ENCODE results near the gene KRTAP10-10. TPM values are rescaled to one million over a fixed set of nuclear protein-coding genes. Genes with fewer than 3 reads are reported as not detected.

Gene KRTAP10-10
- total and polyA plus RNA-seq, 4 donors: not detected

DNA sequence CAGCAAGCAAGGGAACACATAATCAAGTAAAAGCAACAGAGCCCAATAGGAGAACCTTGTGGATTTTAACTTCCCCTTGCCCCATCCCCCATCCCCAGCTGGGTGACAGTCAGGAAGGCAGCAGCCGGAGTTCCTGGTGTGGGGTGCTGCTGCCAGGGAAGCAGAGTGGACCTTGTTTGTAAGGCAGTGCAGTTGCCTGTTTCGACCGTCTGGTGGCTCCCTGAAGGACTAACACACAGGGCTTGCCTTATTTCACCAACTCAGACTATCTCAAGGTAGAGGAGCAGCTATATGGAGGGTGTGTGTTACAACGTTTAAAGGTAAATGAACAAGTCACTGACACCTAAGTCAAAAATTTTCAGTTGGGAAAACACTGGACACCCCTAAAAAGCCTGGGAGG is 18.7 kb upstream of the KRTAP10-10 start:
- WGBS: 30% methylated on average over 4 of the region's 4 CpGs
- Histone ChIP-seq H3K9me3 (ENCODE audit: control insufficient read depth in 4 of 4, low read length in 3 of 4) (peaks cover 0 to 5% (median 0%) of the 10 kb centered on the region in 4 donors), H3K9ac (ENCODE audit: low read depth in 1 of 2, low read length in 2 of 2) (no peak overlapping the region), H3K27me3 (ENCODE audit: control insufficient read depth in 4 of 4, insufficient read depth in 4 of 4, low read length in 3 of 4) (no peaks in the 10 kb centered on the region), H3K4me1 (ENCODE audit: control insufficient read depth in 4 of 4, insufficient read depth in 4 of 4, low read length in 3 of 4) (no peaks in the 10 kb centered on the region), H3K27ac (ENCODE audit: low read depth in 1 of 2, low read length in 2 of 2) (peak overlapping the region in 1 of 2 donors; percentile 38), H3K36me3 (ENCODE audit: control insufficient read depth in 4 of 4, insufficient read depth in 3 of 4, low read depth in 1 of 4, low read length in 3 of 4) (no peaks in the 10 kb centered on the region), H3K4me3 (ENCODE audit: low read depth in 1 of 3, low read length in 3 of 3) (no peak overlapping the region)
- no peak for DNase-seq (ENCODE audit: low spot score)
- TF ChIP-seq, protein P1, sequence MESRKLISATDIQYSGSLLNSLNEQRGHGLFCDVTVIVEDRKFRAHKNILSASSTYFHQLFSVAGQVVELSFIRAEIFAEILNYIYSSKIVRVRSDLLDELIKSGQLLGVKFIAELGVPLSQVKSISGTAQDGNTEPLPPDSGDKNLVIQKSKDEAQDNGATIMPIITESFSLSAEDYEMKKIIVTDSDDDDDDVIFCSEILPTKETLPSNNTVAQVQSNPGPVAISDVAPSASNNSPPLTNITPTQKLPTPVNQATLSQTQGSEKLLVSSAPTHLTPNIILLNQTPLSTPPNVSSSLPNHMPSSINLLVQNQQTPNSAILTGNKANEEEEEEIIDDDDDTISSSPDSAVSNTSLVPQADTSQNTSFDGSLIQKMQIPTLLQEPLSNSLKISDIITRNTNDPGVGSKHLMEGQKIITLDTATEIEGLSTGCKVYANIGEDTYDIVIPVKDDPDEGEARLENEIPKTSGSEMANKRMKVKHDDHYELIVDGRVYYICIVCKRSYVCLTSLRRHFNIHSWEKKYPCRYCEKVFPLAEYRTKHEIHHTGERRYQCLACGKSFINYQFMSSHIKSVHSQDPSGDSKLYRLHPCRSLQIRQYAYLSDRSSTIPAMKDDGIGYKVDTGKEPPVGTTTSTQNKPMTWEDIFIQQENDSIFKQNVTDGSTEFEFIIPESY (IDR thresholded peaks at IDR 0.05): no peak
- TF ChIP-seq, protein P2, sequence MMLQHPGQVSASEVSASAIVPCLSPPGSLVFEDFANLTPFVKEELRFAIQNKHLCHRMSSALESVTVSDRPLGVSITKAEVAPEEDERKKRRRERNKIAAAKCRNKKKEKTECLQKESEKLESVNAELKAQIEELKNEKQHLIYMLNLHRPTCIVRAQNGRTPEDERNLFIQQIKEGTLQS (IDR thresholded peaks at IDR 0.05): no peak
- TF ChIP-seq, protein P3, sequence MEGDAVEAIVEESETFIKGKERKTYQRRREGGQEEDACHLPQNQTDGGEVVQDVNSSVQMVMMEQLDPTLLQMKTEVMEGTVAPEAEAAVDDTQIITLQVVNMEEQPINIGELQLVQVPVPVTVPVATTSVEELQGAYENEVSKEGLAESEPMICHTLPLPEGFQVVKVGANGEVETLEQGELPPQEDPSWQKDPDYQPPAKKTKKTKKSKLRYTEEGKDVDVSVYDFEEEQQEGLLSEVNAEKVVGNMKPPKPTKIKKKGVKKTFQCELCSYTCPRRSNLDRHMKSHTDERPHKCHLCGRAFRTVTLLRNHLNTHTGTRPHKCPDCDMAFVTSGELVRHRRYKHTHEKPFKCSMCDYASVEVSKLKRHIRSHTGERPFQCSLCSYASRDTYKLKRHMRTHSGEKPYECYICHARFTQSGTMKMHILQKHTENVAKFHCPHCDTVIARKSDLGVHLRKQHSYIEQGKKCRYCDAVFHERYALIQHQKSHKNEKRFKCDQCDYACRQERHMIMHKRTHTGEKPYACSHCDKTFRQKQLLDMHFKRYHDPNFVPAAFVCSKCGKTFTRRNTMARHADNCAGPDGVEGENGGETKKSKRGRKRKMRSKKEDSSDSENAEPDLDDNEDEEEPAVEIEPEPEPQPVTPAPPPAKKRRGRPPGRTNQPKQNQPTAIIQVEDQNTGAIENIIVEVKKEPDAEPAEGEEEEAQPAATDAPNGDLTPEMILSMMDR (IDR thresholded peaks at IDR 0.05; ENCODE audit: low read depth, low read length, missing input control): peak; percentile 15

DNA sequence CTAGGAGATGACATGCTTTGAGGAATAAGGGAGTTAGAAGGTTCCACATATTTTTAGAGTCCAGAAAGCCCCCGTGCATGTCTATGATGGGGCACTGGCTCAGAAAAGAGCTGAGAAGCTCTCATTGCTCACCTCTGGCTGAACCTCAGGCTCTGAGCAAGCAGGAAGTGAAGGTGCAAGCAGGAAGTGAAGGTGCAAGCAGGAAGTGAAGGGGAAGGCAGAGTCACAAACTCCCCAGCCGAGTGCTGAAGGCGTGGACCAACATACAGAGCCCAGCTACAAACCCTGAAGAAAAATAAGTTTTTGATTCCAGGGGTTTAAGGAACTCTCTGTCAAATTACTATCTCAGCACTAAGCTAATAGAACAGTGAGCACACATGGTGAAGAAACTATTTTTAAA is 18.2 kb upstream of the KRTAP10-10 start:
- peaks cover 0 to 5% (median 0%) of the 10 kb centered on the region in 4 donors for H3K9me3 ChIP-seq (ENCODE audit: control insufficient read depth in 4 of 4, low read length in 3 of 4)
- no peak overlapping the region for H3K4me3 ChIP-seq (ENCODE audit: low read depth in 1 of 3, low read length in 3 of 3)
- no peak for DNase-seq (ENCODE audit: low spot score)
- H3K27ac ChIP-seq (ENCODE audit: low read depth in 1 of 2, low read length in 2 of 2): peak overlapping the region; percentile 7 to 26
- H3K9ac ChIP-seq (ENCODE audit: low read depth in 1 of 2, low read length in 2 of 2): no peak overlapping the region
- H3K27me3 ChIP-seq (ENCODE audit: control insufficient read depth in 4 of 4, insufficient read depth in 4 of 4, low read length in 3 of 4): no peaks in the 10 kb centered on the region
- WGBS: 69% methylated on average over 3 of the region's 3 CpGs
- no peaks in the 10 kb centered on the region for H3K4me1 ChIP-seq (ENCODE audit: control insufficient read depth in 4 of 4, insufficient read depth in 4 of 4, low read length in 3 of 4)
- TF ChIP-seq HNF4G (IDR thresholded peaks at IDR 0.05) (no peak), FOXA1 (IDR thresholded peaks at IDR 0.05) (no peak), SP1 (IDR thresholded peaks at IDR 0.05) (no peak), FOXA2 (IDR thresholded peaks at IDR 0.05) (no peak), YY1 (IDR thresholded peaks at IDR 0.05) (no peak)
- TF ChIP-seq, protein P2 (IDR thresholded peaks at IDR 0.05): no peak
- TF ChIP-seq, protein P4, sequence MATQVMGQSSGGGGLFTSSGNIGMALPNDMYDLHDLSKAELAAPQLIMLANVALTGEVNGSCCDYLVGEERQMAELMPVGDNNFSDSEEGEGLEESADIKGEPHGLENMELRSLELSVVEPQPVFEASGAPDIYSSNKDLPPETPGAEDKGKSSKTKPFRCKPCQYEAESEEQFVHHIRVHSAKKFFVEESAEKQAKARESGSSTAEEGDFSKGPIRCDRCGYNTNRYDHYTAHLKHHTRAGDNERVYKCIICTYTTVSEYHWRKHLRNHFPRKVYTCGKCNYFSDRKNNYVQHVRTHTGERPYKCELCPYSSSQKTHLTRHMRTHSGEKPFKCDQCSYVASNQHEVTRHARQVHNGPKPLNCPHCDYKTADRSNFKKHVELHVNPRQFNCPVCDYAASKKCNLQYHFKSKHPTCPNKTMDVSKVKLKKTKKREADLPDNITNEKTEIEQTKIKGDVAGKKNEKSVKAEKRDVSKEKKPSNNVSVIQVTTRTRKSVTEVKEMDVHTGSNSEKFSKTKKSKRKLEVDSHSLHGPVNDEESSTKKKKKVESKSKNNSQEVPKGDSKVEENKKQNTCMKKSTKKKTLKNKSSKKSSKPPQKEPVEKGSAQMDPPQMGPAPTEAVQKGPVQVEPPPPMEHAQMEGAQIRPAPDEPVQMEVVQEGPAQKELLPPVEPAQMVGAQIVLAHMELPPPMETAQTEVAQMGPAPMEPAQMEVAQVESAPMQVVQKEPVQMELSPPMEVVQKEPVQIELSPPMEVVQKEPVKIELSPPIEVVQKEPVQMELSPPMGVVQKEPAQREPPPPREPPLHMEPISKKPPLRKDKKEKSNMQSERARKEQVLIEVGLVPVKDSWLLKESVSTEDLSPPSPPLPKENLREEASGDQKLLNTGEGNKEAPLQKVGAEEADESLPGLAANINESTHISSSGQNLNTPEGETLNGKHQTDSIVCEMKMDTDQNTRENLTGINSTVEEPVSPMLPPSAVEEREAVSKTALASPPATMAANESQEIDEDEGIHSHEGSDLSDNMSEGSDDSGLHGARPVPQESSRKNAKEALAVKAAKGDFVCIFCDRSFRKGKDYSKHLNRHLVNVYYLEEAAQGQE (IDR thresholded peaks at IDR 0.05): no peak
- TF ChIP-seq, protein P3 (IDR thresholded peaks at IDR 0.05; ENCODE audit: low read depth, low read length, missing input control): no peak
- no peaks in the 10 kb centered on the region for H3K36me3 ChIP-seq (ENCODE audit: control insufficient read depth in 4 of 4, insufficient read depth in 3 of 4, low read depth in 1 of 4, low read length in 3 of 4)

All from liver (tissue), 9 donors.